HG03159 (cell line): Measurements from ENCODE around the gene ST3GAL3.
"Not testable (repeated sequence)": the region's sequence is repeated elsewhere in the genome, so short reads cannot be mapped to it uniquely, and the experiment has no call there.

Source experiments
- ATAC-seq: cut with Tn5 transposase; IDR thresholded peaks from one replicate; pipeline ENCODE4 v1.9.1; 2021; ENCODE audit warnings: mild to moderate bottlenecking, moderate library complexity; ENCODE audit not compliant: unreplicated experiment

Gene ST3GAL3

DNA sequence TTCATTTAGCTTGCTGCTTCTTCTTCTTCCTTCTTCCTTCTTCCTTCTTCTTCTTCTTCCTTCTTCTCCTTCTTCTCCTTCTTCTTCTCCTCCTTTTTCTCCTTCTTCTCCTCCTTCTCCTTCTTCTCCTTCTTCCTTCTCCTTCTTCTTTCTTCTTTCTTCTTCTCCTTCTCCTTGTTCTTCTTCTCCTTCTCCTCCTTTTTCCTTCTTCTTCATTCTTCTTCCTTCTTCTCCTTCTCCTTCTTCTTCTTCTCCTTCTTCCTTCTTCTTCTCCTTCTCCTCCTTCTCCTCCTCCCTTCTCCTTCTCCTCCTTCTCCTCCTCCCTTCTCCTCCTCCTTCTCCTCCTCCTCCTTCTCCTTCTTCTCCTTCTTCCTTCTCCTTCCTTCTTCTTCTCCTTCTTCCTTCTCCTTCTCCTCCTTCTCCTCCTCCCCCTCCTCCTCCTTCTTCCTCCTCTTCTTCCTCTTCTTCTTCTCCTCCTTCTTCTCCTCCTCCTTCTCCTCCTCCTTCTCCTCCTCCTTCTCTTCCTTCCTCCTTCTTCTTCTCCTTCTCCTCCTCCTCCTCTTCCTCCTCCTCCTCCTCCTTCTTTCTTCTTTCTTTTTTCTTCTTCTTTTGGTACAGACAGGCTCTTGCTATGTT lies 110.1 kb downstream of the ST3GAL3 start:
- ATAC-seq: no peak

DNA sequence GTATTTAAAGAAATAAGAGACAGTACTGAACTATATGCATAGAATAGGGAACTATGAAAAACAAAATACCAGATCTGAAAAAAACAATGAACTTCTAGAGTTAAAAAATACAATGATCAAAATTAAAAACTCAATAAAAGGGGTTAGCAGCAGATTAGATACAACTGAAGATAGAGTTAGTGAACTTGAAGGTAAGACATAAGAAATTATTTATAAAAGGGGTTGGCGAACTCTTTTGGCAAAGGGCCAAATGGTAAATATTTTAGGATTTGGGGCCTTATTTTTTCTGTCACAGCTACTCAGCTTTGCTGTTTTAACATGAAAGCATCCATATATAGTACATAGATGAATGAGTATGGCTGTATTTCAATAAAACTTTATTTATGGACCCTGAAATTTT lies 111.4 kb downstream of the ST3GAL3 start:
- no peak for ATAC-seq

DNA sequence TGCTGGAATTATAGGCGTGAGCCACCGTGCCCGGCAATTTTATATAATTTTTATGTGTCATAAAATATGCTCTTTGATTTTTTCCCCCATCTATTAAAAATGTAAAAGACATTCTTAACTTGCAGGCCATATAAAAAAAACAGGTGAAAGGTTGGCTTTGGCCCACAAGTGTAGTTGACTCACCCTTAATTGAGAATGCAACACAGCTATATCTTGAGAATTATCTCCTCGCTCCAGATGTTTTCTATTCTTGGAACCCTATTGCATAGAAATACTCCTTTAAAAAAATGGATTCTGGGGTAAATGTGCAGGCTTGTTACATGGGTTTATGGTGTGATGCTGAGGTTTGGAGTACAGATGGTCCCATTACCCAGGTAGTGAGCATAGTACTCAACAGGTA lies 112.0 kb downstream of the ST3GAL3 start:
- no peak for ATAC-seq

DNA sequence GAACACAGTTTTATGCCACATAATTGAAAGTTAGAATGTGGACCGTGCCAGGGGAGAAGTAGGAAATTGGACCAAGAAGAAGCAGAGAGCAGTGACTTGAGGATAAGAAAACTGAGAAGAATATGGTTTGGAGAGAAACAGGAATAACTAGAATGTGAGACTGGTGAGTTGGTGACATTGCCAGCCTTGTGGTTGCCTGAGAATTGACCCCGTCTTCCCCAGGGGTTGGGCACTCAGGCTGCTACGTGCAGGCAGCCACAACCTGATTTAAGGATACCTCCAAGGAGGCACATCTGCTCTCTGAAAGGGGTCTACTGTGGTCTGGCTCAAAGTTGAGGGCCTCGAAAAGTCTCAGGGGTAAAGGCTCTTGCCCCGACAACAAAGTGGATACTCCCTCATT lies 114.1 kb downstream of the ST3GAL3 start:
- no peak for ATAC-seq

DNA sequence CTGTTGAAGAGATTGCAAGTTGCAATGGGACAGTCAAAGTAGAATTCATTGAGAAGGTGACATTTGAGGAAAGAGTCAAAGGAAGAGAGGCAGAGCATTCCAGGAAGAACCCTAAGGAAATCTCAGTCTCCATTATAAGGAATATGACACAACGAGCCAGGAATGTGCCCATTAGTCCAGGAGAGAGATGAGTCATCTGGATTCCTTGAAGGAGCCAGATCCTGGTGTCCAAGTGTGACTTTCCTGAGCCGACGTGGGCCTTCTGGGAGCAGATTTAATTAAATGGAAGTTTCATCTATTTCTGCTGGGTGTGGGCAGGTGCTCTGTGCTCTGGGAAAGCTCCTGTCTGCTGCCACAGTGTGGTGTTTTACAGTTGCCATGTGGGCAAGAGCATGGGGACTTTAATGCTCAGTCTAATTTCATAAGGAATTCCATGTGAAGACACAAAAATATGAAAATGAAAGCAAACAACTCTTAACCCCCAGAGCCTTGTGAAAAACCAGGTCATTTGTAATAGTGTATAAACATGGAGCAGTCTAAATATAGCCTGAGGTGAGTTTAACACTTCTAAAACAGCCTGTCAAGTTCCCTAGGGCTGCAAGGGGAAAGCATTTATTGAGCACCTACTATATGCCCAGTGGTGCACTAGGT lies 114.8 kb downstream of the ST3GAL3 start:
- no peak for ATAC-seq

DNA sequence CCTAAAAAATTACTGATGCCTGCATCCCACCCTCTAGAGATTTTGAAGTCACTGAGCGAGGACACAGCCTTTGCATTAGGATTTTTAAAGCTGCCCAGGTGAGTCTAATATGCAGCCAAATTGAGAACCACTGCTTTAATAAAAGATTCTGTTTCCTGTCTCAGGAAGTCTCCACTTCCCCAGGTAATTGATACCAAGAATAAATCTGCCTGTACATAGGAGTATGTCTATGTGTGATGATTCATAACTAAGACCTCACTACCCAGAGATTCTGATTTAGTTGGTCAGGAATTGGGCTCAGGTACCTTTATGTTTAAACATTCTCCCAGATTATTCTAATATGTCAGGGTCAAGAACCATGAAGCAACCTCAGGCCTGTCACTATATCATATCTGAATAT lies 117.5 kb downstream of the ST3GAL3 start:
- no peak for ATAC-seq

DNA sequence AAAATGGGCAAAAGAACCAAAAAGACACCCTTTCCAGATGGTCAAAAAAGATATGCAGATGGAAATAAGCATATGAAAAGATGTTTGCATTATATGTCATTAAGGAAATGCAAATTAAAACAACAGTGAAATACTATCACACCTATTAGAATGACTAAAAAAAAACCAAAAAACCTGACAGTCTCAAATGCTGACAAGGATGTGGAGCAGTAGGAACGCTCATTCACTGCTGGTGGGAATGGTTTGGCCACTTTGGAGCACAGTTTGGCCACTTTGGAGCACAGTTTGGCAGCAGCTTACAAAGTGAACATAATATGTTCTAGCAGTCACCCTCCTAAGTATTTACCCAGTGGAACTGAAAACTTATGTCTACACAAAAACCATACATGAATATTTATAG lies 121.2 kb downstream of the ST3GAL3 start:
- ATAC-seq: no peak

DNA sequence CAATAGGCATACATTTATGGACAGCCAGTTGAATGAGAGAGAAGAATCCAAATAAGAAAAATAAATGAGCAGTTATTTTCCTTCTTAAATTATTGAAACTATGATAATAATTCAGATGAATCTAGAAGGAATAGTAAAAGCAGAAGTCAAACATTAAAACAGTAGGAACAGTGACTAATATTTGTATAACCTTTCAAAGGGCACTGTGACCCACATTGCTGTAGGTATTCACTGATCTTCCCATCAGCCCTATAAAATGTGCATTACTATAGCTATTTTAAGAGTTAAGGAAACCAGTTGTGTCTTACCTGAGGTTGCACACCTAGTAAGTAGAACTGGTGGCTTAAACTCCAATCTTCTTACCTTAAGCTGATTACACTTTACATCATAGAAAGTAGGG lies 123.5 kb downstream of the ST3GAL3 start:
- ATAC-seq: no peak

DNA sequence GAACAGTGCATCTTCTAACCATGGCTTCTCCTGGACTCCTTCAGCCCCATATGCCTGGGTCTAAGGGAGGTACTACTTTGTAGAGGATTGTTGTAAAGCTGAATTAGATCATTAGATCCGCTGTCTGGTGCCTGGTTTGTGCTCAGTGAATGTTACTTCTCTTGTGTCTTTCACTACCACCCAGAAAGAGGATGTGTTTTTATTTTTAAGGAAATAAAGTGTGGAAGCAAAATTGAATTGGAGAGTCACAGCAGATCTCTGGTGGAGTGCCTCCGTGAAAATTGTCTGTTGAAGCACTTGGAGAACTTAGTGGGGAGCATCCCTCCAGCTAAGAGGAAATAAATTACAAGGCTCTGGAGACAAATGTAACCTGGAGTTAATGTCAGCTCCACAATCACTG lies 124.5 kb downstream of the ST3GAL3 start:
- ATAC-seq: no peak

DNA sequence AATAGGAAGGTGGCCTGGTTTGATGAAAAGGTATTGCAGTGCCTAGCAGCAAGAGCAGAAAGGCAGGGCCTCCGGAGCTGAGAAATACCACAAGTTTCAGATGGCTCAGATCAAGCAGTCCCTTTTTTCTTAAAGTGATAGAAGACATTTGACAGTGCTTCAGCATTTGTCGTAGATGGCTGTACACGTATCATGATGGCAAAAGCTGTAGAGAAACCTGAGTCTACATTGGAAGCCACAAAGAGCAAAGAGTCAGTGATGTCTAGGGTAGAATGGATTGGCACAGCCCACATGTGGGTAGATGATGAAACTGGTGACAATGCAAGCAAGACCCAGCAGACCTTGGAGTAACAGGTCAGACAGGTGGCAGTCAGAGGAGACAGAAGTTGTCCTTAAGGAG lies 124.9 kb downstream of the ST3GAL3 start:
- no peak for ATAC-seq

DNA sequence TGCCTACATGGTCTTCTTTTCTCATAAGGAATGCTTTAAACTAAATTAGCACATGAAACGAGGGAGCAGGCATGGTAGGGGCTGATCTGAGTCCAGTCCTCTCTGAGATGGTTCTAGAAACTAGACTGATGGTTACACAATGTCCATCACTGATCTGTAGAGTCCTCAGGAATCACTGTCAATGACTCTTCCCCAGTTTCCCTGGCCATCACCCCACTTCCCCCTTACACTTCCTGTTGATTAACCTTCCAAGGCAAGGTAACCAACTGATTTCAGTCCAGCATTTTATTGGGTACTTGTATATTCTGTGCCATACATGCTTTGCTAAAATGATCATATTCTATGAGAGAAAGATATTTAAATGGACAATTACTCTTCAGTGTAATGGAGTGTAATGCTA lies 125.7 kb downstream of the ST3GAL3 start:
- ATAC-seq: no peak

DNA sequence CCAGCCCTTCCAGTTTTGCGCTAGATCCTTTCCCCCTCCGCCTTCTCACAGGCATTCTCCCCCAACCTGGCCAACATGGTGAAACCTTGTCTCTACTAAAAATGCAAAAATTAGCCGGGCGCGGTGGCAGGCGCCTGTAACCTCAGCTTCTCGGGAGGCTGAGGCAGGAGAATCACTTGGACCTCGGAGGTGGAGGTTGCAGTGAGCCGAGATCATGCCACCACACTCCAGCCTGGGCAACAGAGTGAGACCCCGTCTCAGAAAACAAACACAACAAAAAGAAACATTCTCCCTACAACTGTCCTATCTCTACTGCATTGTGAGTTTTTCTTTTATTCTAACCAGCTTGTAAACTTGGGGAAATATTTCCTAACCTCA lies 126.6 kb downstream of the ST3GAL3 start:
- ATAC-seq: not testable (repeated sequence)

DNA sequence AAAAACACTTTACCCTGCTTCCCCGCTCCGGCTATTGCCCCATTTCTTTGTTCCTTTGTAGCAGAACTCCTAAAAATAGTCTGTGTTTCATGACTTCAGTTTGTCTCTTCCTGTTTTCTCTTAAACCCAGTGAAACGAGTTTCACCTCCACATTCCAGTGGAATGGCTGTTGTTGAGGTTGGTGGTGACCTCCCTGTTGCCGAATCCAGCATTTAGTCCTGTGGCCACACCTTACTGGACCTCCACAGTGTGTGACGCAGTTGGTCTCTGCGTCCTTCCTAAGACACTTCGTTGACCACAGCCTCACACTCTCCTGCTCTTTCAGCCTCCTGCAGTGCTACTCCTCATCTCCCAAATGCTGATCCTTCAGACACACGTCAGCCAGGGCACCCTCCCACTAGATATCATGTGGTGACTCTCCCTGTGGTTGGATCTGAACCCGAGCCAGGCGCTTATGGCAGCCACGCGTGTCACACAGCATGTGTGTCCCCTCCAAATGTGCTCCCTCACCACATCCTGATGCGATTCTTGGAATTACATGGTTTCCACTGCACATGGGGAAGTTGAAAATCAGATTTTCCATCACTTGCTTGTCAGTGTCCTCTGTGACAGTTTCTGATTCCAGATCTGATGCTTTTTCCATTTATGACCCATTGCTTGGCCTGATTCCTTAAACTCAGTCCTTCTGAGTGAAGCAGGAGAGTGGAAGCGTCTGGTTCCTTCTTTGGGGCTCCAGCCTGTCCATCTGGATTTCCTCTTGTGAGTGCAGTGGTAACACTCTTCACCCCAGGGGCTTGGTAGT lies 127.1 kb downstream of the ST3GAL3 start:
- no peak for ATAC-seq

DNA sequence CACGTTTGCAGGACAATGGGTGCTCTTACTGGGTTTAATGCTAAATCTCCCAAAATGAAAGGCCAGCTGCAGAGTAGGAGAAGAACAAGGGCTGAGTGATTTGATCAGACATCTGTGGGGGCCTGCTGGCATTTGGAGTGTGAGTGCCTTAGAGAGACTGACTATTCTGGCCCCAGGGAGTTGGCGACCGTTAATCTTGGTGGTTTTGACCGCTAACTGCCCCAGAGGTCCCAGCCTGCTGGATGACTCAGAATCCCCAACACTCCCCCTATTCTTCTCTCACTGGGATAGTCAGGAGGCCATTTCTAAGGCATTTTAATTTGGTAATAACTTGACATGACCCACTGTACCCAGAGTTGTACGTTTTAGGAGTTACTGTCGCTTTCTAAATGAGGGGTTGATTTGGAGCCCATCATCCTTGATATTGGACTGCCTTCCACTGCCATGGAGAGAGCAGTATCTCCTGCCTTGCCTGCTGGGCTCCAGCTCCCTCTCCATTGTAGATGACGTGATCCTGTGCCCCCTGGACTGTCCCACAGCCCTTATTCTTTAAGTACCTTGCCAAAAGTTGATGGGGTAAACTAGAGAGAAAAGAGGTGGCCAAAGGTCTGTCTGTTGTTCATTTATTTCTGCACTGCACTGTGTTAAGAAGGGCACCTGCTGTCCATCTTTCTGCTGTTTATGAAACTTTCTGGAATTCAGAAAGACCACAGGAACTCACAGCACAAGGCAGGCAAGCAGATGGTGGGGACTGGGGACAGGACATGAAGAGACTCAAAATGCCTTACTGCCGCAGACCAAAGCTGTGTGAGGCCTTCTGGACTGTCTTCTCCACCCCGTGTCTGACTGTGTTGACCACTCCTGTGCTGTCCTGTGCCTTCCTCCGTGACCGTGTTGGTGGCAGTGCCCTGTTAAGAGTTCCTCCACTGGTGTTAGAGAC lies 128.0 kb downstream of the ST3GAL3 start:
- no peak for ATAC-seq

DNA sequence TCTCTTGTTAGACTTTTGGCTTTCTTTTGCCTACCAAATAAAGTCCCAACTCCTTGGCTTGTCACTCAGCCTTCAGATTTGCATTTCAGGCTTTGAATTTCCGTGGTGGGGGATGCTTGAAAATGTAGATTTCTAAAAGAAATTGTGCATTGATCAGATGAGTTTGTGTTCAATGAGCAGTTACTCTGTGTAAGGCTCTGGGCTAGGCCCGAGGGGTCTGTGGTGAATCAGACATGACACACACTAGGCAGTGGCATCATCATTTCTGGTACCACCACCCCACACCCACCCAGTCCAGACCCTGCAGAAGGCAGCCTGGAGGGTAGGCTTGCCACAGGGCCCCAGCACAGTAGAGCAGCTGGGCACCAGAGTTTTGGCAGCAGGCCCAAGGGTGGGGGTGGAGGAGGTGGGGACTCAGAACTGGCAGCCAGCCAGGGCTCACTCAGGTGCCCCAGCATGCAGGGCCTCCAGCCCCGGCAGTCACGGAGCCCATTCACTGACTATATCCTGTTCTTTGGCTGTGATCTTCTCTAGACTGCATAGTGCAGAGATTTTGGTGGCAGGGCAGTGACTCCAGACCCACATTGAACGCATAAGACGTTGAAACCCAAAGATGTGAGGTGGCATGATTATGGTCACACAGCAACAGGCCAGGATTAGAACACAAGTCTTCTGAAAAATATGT lies 129.1 kb downstream of the ST3GAL3 start:
- ATAC-seq: no peak

DNA sequence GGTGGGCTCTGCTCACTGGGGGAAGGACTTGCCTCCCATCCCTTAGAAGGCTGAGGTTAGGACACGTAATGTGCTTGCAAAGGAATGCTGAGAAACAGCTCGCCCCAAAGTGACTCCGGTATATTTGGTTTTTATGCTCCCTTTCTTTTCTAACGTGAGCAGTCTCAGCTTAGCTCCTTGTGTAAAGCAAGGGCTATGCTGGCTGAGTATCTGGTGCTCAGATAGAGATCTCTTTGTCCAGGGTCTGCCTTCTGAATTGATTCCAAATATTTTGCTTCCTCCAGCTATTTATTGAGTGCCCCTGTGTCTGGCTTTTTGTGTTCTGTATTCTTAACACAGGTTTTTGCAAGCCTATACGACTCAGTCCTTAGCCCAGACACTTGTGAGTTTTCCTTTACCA lies 131.7 kb downstream of the ST3GAL3 start:
- no peak for ATAC-seq

DNA sequence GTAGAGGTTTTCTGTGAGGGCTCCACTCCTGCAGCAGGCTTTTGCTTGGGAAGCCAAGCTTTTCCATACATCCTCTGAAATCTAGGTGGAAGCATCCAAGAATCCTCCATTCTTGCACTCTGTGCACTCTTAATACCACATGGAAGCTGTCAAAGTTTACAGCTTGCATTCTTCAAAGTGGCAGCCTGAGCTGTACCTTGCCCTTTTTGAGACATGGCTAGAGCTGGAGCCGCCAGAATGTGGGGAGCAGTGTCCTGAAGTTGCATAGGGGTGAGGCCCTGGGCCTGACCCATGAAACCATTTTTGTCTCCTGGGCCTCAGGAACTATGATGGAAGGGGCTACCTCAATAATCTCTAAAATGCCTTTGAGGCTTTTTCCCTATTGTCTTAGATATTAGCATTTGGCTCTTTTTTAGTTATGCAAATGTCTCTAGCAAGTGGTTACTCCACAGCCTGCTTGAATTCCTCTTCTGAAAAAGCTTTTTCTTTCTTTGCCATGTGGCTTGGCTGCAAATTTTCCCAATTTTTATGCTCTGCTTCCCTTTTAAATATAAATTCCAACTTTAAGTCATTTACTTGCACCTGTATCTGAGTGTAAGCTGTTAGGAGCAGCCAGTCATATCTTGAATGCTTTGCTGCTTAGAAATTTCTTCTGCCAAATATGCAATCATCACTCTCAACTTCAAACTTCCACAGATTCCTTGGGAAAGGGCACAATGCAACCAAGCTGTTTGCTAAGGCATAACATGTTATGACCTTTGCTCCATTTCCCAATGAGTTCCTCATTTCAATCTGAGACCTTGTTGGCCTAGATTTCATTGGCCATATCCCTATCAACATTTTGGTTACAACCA lies 134.2 kb downstream of the ST3GAL3 start:
- no peak for ATAC-seq

DNA sequence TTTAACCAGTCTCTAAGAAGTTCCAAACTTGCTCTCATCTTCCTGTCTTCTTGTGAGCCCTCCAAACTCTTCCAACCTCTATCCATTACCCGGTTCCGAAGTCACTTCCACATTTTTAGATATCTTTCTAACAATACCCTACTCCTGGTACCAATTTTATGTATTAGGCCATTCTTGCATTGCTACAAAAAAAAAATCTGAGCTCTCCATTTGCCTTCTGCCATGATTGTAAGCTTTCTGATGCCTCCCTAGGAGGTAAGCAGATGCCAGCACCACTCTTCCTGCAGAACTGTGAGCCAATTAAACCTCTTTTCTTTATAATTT lies 134.8 kb downstream of the ST3GAL3 start:
- ATAC-seq: no peak

DNA sequence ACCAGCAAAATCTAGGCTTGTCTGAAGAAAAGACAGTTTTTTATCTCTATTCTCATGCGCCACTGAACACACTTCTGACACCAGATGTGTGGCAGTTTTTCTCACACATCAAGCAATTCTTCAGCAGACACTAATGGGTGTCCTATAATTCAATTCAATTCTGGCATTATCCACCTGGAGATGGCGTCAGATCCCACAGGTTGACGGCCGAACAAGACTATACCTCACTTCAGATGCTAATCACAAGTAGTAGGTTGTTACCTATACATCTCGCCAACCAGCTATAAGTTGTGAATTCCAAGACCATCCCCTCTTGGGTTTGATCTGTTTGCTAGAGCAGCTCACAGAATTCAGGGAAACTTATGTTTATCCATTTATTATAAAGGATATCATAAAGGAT lies 136.3 kb downstream of the ST3GAL3 start:
- no peak for ATAC-seq

DNA sequence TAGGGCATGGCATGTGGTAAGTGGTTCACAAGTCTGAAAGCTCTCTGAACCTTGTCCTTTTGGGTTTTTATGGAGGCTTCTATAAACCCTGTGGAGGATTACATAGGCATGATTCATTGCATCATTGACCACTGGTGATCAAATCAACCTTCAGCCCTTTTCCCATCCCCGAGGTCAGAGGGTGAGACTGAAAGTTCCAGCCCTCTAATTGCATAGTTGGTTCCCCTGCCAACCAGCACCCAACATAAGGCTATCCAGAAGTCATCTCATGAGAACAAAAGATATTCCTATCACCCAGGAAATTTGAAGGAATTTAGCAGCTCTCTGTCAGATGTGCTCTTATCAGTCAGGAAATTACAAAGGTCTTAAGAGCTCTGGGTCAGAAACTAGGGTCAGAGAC lies 136.8 kb downstream of the ST3GAL3 start:
- ATAC-seq: no peak
